ENCODE data around the gene GSTT2B. TPM values are rescaled to one million over a fixed set of nuclear protein-coding genes. Genes with fewer than 3 reads are reported as not detected.
"Not testable (repeated sequence)": the region's sequence is repeated elsewhere in the genome, so short reads cannot be mapped to it uniquely, and the experiment has no call there.

GSTT2B gene
- total and polyA plus RNA-seq, 2 donors (not counting 3 experiments of a cell fraction or from before 2014, with no cell fraction given): 33.6 to 36.1 TPM

DNA sequence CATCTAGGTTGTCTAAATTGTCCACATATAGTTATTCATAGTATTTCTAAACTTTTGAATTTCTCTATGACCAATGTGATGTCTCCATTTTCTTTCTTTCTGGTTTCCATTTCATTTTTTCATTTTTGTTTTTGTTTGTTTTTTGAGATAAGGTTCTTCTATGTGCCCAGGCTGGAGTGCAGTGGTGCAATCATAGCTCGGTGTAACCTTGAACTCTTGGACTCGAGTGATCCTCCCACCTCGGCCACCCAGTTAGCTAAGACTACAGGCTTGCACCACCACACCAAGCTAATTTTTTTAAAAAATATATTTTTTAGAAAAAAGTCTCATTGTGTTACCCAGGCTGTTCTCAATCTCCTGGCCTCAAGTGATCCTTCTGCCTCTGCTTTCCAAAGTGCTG is 36.1 kb upstream of the GSTT2B start:
- no peak for DNase-seq (ENCODE audit: low read depth, low spot score)
- dilution Hi-C loops (cut with MboI; ENCODE audit: extremely low pct_ligation_motif_present, low sequenced_read_pairs): no loop called here
- Histone ChIP-seq H2AFZ (ENCODE audit: low read depth, low read length) (no peak overlapping the region), H3K9ac (replicated peaks; ENCODE audit: extremely low read depth, insufficient read depth, low read length) (no peak overlapping the region), H3K9me1 (replicated peaks; ENCODE audit: control insufficient read depth, extremely low read depth, insufficient read depth, low read length) (no peaks in the 10 kb centered on the region), H3K9me3 (replicated peaks; ENCODE audit: control insufficient read depth, insufficient read depth, low read length) (no peaks in the 10 kb centered on the region), H3K4me1 (ENCODE audit: control insufficient read depth, extremely low read depth, insufficient read depth, low read length) (no peaks in the 10 kb centered on the region), H4K20me1 (replicated peaks; ENCODE audit: control insufficient read depth, extremely low read depth, insufficient read depth, low read length) (no peaks in the 10 kb centered on the region), H3K27ac (ENCODE audit: insufficient read depth, low read depth, low read length) (no peak overlapping the region), H3K4me3 (replicated peaks in 1 of 3; ENCODE audit: insufficient read depth in 1 of 3, low read depth in 1 of 3, low read length in 3 of 3) (no peak overlapping the region), H3K79me2 (ENCODE audit: control insufficient read depth, insufficient read depth, low read length) (no peaks in the 10 kb centered on the region), H3K4me2 (ENCODE audit: insufficient read depth, low read length) (no peak overlapping the region), H3K27me3 (ENCODE audit: control insufficient read depth in 2 of 2, insufficient read depth in 2 of 2, low read length in 2 of 2) (no peaks in the 10 kb centered on the region), H3K36me3 (ENCODE audit: control insufficient read depth in 2 of 2, extremely low read depth in 1 of 2, insufficient read depth in 2 of 2, low read length in 2 of 2) (no peaks in the 10 kb centered on the region)
- BruUV-seq (replicated peaks): no TSS peak
- FAIRE-seq: no peak
- ChIA-PET POLR2A (no interaction called here), CTCF (no interaction called here)
- TF ChIP-seq FOS (IDR thresholded peaks at IDR 0.05; ENCODE audit: borderline replicate concordance, insufficient read depth, low read length) (no peak), EZH2 (IDR thresholded peaks at IDR 0.05; ENCODE audit: borderline replicate concordance, low read depth, low read length, severe bottlenecking) (no peak), MYC (IDR thresholded peaks at IDR 0.05; ENCODE audit: low read depth, low read length) (no peak), GATA2 (IDR thresholded peaks at IDR 0.05; ENCODE audit: insufficient read depth, insufficient read length, low read depth, low read length) (no peak), POLR2AphosphoS5 (IDR thresholded peaks at IDR 0.05; ENCODE audit: insufficient read depth, low read depth, low read length) (no peak), JUN (IDR thresholded peaks at IDR 0.05; ENCODE audit: borderline replicate concordance, insufficient read depth, insufficient read length, low read depth) (no peak), POLR2A (IDR thresholded peaks at IDR 0.05; ENCODE audit: low read depth, low read length) (no peak)
- TF ChIP-seq, protein P1, sequence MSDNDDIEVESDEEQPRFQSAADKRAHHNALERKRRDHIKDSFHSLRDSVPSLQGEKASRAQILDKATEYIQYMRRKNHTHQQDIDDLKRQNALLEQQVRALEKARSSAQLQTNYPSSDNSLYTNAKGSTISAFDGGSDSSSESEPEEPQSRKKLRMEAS (IDR thresholded peaks at IDR 0.05; ENCODE audit: insufficient read depth, insufficient read length): no peak
- TF ChIP-seq, protein P2, sequence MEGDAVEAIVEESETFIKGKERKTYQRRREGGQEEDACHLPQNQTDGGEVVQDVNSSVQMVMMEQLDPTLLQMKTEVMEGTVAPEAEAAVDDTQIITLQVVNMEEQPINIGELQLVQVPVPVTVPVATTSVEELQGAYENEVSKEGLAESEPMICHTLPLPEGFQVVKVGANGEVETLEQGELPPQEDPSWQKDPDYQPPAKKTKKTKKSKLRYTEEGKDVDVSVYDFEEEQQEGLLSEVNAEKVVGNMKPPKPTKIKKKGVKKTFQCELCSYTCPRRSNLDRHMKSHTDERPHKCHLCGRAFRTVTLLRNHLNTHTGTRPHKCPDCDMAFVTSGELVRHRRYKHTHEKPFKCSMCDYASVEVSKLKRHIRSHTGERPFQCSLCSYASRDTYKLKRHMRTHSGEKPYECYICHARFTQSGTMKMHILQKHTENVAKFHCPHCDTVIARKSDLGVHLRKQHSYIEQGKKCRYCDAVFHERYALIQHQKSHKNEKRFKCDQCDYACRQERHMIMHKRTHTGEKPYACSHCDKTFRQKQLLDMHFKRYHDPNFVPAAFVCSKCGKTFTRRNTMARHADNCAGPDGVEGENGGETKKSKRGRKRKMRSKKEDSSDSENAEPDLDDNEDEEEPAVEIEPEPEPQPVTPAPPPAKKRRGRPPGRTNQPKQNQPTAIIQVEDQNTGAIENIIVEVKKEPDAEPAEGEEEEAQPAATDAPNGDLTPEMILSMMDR (IDR thresholded peaks at IDR 0.05; ENCODE audit: extremely low read depth in 1 of 2, insufficient read depth in 1 of 2, low read depth in 1 of 2, low read length in 2 of 2): no peak
- intact Hi-C loops (cut with micrococcal nuclease): no loop called here

DNA sequence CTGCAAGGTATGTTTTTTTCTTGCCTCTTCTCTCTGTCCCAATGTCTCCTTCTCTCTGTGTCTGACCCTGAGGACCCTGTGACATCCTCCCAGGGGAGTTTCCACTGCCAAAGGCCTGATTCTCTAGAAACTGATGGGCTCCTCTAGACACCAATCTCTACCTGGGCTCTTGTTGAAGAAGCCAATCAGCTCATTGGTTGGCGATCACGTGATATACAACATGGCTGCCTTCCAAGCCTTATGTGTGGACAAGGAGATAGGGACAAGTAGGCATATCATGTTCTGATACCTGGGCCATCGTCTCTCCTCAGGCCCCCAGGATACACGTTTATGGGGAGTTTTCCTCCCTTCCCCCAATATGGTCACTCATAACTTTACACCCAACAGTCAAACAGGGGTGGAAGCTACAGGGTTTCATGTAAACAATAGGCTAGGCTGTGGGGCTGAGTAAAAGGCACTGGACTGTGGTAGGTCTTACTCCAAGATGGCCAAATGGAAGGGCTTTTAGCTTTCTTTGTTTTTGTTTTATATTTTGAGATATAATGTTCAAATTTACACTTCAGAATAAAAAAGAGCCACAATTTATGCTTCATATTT is 32.7 kb upstream of the GSTT2B start:
- H4K20me1 ChIP-seq (replicated peaks; ENCODE audit: control insufficient read depth, extremely low read depth, insufficient read depth, low read length); BruUV-seq (replicated peaks); dilution Hi-C loops (cut with MboI; ENCODE audit: extremely low pct_ligation_motif_present, low sequenced_read_pairs); H2AFZ ChIP-seq (ENCODE audit: low read depth, low read length); CTCF ChIA-PET; POLR2A ChIA-PET; H3K4me1 ChIP-seq (ENCODE audit: control insufficient read depth, extremely low read depth, insufficient read depth, low read length); H3K9ac ChIP-seq (replicated peaks; ENCODE audit: extremely low read depth, insufficient read depth, low read length); H3K9me3 ChIP-seq (replicated peaks; ENCODE audit: control insufficient read depth, insufficient read depth, low read length); H3K27me3 ChIP-seq (ENCODE audit: control insufficient read depth in 2 of 2, insufficient read depth in 2 of 2, low read length in 2 of 2); H3K9me1 ChIP-seq (replicated peaks; ENCODE audit: control insufficient read depth, extremely low read depth, insufficient read depth, low read length); H3K36me3 ChIP-seq (ENCODE audit: control insufficient read depth in 2 of 2, extremely low read depth in 1 of 2, insufficient read depth in 2 of 2, low read length in 2 of 2); H3K79me2 ChIP-seq (ENCODE audit: control insufficient read depth, insufficient read depth, low read length); H3K27ac ChIP-seq (ENCODE audit: insufficient read depth, low read depth, low read length); H3K4me2 ChIP-seq (ENCODE audit: insufficient read depth, low read length); intact Hi-C loops (cut with micrococcal nuclease); H3K4me3 ChIP-seq (replicated peaks in 1 of 3; ENCODE audit: insufficient read depth in 1 of 3, low read depth in 1 of 3, low read length in 3 of 3); DNase-seq (ENCODE audit: low read depth, low spot score): not testable (repeated sequence)
- FAIRE-seq: peak; percentile 35

DNA sequence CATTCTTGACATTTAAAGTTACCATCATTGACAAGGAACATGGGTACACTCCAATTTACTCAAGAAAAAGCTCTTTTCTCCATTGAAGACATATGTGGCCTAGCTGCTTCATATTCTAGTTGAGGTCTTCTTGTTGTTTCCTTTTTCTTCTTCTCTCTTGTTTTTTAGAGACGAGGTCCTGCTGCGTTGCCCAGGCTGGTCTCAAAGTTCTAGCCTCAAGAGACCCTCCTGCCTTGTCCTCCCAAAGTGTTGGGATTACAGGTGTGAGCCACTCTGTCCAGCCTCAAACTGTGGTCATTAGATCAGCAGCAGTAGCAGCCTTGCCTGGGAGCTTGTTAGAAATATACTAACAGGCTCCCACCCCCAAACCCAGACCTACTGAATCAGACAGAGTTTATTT is 32.1 kb upstream of the GSTT2B start:
- DNase-seq (ENCODE audit: low read depth, low spot score); H3K9me1 ChIP-seq (replicated peaks; ENCODE audit: control insufficient read depth, extremely low read depth, insufficient read depth, low read length); H3K79me2 ChIP-seq (ENCODE audit: control insufficient read depth, insufficient read depth, low read length); H3K36me3 ChIP-seq (ENCODE audit: control insufficient read depth in 2 of 2, extremely low read depth in 1 of 2, insufficient read depth in 2 of 2, low read length in 2 of 2); POLR2A ChIA-PET; H3K27ac ChIP-seq (ENCODE audit: insufficient read depth, low read depth, low read length); H3K9me3 ChIP-seq (replicated peaks; ENCODE audit: control insufficient read depth, insufficient read depth, low read length); FAIRE-seq; H4K20me1 ChIP-seq (replicated peaks; ENCODE audit: control insufficient read depth, extremely low read depth, insufficient read depth, low read length); H3K9ac ChIP-seq (replicated peaks; ENCODE audit: extremely low read depth, insufficient read depth, low read length); dilution Hi-C loops (cut with MboI; ENCODE audit: extremely low pct_ligation_motif_present, low sequenced_read_pairs); H3K4me2 ChIP-seq (ENCODE audit: insufficient read depth, low read length); H3K4me3 ChIP-seq (replicated peaks in 1 of 3; ENCODE audit: insufficient read depth in 1 of 3, low read depth in 1 of 3, low read length in 3 of 3); H3K27me3 ChIP-seq (ENCODE audit: control insufficient read depth in 2 of 2, insufficient read depth in 2 of 2, low read length in 2 of 2); intact Hi-C loops (cut with micrococcal nuclease); H2AFZ ChIP-seq (ENCODE audit: low read depth, low read length); H3K4me1 ChIP-seq (ENCODE audit: control insufficient read depth, extremely low read depth, insufficient read depth, low read length); CTCF ChIA-PET; BruUV-seq (replicated peaks): not testable (repeated sequence)
